NK-92 treated with Interleukin-12 subunit alpha and Interleukin-12 subunit beta, amount 100 ng/mL, for 24 hours (cell line): Measurements from ENCODE around the gene ACTA2.
A peak's percentile ranks its signal among the peaks of the same experiment; 100 is the strongest.

ENCODE experiments used
- DNase-seq: peaks from one replicate; lab custom pipeline; 2025; lab: John Stamatoyannopoulos, UW

The ACTA2 gene

GRCh38 chr10:88892222-88892967 is 60.2 kb downstream of the ACTA2 start:
- no peak for DNase-seq

- DNase-seq, result no peak
Measured at GRCh38 chr10:88890681-88891381, 61.7 kb downstream of the ACTA2 start.

- DNase-seq, result no peak
Measured at GRCh38 chr10:88889559-88890337, 62.8 kb downstream of the ACTA2 start.

GRCh38 chr10:88888810-88889445 is 63.6 kb downstream of the ACTA2 start:
- no peak for DNase-seq

GRCh38 chr10:88886557-88886956 is 66.0 kb downstream of the ACTA2 start:
- peak; percentile 3 for DNase-seq
